ENCODE measurements around the gene ZNF280B. TPM values are rescaled to one million over a fixed set of nuclear protein-coding genes. Genes with fewer than 3 reads are reported as not detected.

The ZNF280B gene
- total RNA-seq, 2 experiments from 2014 or later: 2.3 to 3.0 TPM

DNA sequence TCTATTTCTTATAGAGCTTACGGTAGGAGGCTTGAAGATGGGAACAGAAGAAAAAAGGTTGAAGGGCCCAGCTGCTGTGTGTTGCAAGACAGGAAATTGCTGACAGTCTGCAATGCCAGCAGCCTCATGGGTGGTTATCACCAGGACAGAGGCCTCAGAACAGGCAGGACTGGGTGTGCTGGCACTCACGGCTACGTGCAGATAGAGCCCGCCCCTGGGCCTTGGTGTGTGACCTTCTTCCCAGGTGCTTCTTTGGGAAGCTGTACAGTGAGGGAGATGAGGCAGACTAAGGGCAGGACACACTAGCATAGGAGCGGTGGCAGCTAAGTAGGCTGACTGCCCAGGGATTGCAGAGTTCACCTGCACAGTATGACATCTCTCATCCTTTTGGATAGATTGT is 37.9 kb upstream of the ZNF280B start:
- ATAC-seq (no peak), DNase-seq (no peak)
- peaks cover 1% of the 10 kb centered on the region for H3K27me3 Mint-ChIP-seq
- no peak overlapping the region for H3K27ac Mint-ChIP-seq
- no peaks in the 10 kb centered on the region for H3K4me1 Mint-ChIP-seq (ENCODE audit: low read depth)
- H3K4me3 Mint-ChIP-seq: no peak overlapping the region
- ChIA-PET CTCF (interaction anchor here (1.4 to 2.5 kb wide), 3 partner anchors 12 to 40 kb away, joined by 4 to 7 read pairs (median 6); partner anchors contain the start of genes PRAME and ZNF280B), POLR2A (no interaction called here)
- TF ChIP-seq, protein P1, sequence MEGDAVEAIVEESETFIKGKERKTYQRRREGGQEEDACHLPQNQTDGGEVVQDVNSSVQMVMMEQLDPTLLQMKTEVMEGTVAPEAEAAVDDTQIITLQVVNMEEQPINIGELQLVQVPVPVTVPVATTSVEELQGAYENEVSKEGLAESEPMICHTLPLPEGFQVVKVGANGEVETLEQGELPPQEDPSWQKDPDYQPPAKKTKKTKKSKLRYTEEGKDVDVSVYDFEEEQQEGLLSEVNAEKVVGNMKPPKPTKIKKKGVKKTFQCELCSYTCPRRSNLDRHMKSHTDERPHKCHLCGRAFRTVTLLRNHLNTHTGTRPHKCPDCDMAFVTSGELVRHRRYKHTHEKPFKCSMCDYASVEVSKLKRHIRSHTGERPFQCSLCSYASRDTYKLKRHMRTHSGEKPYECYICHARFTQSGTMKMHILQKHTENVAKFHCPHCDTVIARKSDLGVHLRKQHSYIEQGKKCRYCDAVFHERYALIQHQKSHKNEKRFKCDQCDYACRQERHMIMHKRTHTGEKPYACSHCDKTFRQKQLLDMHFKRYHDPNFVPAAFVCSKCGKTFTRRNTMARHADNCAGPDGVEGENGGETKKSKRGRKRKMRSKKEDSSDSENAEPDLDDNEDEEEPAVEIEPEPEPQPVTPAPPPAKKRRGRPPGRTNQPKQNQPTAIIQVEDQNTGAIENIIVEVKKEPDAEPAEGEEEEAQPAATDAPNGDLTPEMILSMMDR (IDR thresholded peaks at IDR 0.05): no peak
- no peaks in the 10 kb centered on the region for H3K9me3 Mint-ChIP-seq
- no peaks in the 10 kb centered on the region for H3K36me3 Mint-ChIP-seq (ENCODE audit: low read depth)
- intact Hi-C loops (cut with micrococcal nuclease): no loop called here

DNA sequence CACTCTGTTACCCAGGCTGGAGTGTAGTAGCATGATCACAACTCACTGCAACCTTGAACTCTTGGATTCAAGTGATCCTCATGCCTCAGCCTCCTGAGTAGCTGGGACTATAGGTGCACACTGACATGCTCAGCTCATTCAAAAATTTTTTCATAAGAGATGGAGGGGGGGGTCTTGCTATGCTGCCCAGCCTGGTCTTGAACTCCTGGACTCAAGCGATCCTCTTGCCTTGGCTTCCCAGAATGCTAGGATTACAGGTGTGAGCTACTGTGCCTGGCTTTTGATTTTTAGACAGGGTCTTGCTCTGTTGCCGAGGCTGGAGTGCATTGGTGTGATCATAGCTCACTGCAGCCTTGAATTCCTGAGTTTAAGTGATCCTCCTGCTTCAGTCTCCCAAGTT is 36.5 kb upstream of the ZNF280B start:
- intact Hi-C loops (cut with micrococcal nuclease): no loop called here
- ChIA-PET CTCF (interaction anchor here (1.0 to 2.5 kb wide), 4 partner anchors 14 to 41 kb away, joined by 3 to 7 read pairs (median 5); partner anchors contain the start of genes PRAME and ZNF280B), POLR2A (interaction anchor here (0.6 kb wide), 1 partner anchor 157 kb away, joined by 3 read pairs; no protein-coding TSS in a partner anchor)
- Mint-ChIP-seq H3K4me1 (ENCODE audit: low read depth) (no peaks in the 10 kb centered on the region), H3K36me3 (ENCODE audit: low read depth) (no peaks in the 10 kb centered on the region), H3K9me3 (no peaks in the 10 kb centered on the region), H3K4me3 (no peak overlapping the region), H3K27me3 (peaks cover 1% of the 10 kb centered on the region), H3K27ac (no peak overlapping the region)
- ATAC-seq: no peak
- DNase-seq: no peak
- TF ChIP-seq, protein P1 (IDR thresholded peaks at IDR 0.05): no peak

DNA sequence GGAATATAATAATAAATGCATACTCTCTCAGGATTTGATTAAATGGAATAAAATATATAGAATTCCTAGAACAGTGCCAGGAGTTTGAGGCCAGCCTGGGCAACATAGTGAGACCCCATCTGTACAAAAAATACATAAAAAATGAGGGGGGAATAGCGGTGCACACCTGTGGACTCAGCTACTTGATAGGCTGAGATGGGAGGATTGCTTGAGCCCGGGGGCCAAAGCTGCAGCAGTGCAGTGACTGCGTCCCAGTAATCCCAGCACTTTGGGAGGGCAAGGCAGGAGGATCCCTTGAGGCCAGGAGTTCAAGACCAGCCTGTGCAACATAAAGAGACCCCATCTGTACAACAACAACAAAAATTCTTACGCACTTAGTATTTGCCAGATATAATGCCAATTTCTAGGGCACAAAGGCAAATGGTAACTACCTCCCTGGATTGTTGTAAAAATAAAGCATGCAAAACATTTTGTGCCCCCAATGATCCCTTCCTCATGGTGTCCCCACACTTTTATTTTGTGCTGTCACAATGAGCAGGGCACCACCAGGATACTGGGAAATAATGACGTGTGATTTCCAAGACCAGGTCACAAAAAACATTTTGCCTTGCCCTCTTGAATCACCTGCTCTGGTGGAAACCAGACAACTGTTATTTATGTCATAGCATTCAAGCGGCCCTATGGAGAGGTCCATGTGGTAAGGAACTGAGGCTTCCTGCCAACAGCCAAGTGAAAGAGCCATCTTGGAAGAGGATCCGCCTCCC is 29.9 kb upstream of the ZNF280B start:
- no peaks in the 10 kb centered on the region for H3K4me1 Mint-ChIP-seq (ENCODE audit: low read depth)
- H3K27me3 Mint-ChIP-seq: peaks cover 2% of the 10 kb centered on the region
- ATAC-seq (no peak), DNase-seq (no peak)
- ChIA-PET POLR2A (no interaction called here), CTCF (interaction anchor here (1.0 to 1.2 kb wide), 3 partner anchors 23 to 38 kb away, joined by 3 to 4 read pairs (median 3); no protein-coding TSS in a partner anchor)
- H3K9me3 Mint-ChIP-seq: no peaks in the 10 kb centered on the region
- intact Hi-C loops (cut with micrococcal nuclease): no loop called here
- H3K4me3 Mint-ChIP-seq: no peak overlapping the region
- no peak overlapping the region for H3K27ac Mint-ChIP-seq
- TF ChIP-seq, protein P1 (IDR thresholded peaks at IDR 0.05): no peak
- no peaks in the 10 kb centered on the region for H3K36me3 Mint-ChIP-seq (ENCODE audit: low read depth)

DNA sequence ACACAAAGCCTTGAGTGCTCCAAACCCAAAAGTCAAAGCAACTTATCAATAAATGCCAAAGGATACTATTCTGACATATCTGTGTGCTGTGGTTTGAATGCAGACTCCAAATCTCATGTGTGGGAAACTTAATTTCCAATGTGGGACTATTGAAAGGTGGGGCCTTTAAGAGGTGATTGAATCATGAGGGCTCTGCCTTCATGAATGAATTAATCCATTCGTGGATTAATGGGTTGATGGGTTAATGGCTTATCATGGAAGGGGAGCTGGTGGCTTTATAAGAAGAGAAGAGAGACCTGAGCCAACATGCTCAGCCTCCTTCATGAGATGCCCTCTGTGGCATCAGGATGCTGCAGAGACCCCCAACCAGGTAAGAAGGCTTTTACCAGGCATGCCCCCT is 28.4 kb upstream of the ZNF280B start:
- intact Hi-C loops (cut with micrococcal nuclease): no loop called here
- CTCF ChIA-PET: no interaction called here
- Mint-ChIP-seq H3K4me3 (no peak overlapping the region), H3K36me3 (ENCODE audit: low read depth) (no peaks in the 10 kb centered on the region), H3K27ac (no peak overlapping the region), H3K9me3 (no peaks in the 10 kb centered on the region), H3K4me1 (ENCODE audit: low read depth) (no peaks in the 10 kb centered on the region), H3K27me3 (peaks cover 2% of the 10 kb centered on the region)
- DNase-seq (no peak), ATAC-seq (no peak)
- POLR2A ChIA-PET: interaction anchor here (0.5 kb wide), 1 partner anchor 28 kb away, joined by 3 read pairs; no protein-coding TSS in a partner anchor
- TF ChIP-seq, protein P1 (IDR thresholded peaks at IDR 0.05): no peak

DNA sequence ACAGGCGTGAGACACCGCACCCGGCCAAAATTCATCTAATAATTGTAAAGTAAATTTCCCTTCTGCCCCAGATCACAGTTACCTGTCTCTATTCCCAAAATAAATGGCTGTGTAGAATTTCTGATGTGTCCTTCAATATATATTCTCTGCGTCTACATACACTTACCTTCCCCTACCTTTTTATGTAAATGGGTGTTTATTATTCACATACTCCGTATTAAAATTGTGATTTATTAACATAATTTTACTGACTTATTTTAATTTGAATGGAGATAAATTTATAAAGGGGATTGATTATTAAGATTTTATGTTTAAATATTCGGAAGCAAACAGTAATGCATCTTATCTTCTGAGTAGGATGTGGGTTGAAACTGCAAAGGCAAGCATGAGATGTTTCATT is 28.0 kb upstream of the ZNF280B start:
- TF ChIP-seq, protein P1 (IDR thresholded peaks at IDR 0.05): no peak
- POLR2A ChIA-PET: no interaction called here
- intact Hi-C loops (cut with micrococcal nuclease): no loop called here
- H3K9me3 Mint-ChIP-seq: no peaks in the 10 kb centered on the region
- H3K27me3 Mint-ChIP-seq: peaks cover 2% of the 10 kb centered on the region
- no peak overlapping the region for H3K27ac Mint-ChIP-seq
- DNase-seq (no peak), ATAC-seq (no peak)
- H3K4me1 Mint-ChIP-seq (ENCODE audit: low read depth): no peaks in the 10 kb centered on the region
- CTCF ChIA-PET: no interaction called here
- H3K36me3 Mint-ChIP-seq (ENCODE audit: low read depth): no peaks in the 10 kb centered on the region
- no peak overlapping the region for H3K4me3 Mint-ChIP-seq

Data from activated CD8-positive, alpha-beta T cell treated with anti-CD3 and anti-CD28 coated beads for 36 hours (primary cell).